GM18858 (cell line): ENCODE data around the gene SERPINB1.
A peak's percentile ranks its signal among the peaks of the same experiment; 100 is the strongest.
"Not testable (repeated sequence)": the region's sequence is repeated elsewhere in the genome, so short reads cannot be mapped to it uniquely, and the experiment has no call there.

Experiments
- ATAC-seq: cut with Tn5 transposase; IDR thresholded peaks from one replicate; pipeline ENCODE4 v1.9.1; 2021; ENCODE audit not compliant: unreplicated experiment

Gene SERPINB1

DNA sequence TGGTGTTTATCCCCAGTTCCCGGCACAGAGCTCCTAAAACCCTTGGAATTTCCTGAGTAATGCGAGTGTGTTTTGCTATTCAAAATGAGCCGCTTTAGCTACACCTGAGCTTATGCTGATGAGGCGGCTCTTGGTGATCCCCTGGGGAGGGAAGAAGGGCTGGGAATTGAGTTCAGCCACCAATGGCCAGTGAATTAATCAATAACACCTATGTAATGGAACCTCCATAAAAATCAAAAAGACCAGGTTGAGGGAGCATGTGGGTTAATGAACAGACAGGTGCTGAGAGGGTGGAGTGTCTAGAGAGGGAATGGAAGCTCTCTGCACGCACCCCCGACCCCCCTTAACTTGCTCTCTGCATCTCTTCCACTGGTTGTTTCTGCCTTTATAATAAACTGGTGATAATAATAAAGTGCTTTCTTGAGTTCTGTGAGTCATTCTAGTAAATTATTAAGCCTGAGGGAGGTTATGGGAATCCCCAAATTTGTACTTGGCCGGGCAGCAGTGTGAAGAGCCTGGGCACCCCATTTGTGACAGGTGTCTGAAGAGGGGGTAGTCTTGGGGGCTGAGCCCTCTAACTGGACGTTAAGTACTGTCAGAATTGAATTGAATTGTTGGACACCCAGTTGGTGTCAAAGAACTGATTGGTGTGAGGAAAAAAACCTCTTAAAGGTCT lies 24.6 kb upstream of the SERPINB1 start:
- no peak for ATAC-seq

DNA sequence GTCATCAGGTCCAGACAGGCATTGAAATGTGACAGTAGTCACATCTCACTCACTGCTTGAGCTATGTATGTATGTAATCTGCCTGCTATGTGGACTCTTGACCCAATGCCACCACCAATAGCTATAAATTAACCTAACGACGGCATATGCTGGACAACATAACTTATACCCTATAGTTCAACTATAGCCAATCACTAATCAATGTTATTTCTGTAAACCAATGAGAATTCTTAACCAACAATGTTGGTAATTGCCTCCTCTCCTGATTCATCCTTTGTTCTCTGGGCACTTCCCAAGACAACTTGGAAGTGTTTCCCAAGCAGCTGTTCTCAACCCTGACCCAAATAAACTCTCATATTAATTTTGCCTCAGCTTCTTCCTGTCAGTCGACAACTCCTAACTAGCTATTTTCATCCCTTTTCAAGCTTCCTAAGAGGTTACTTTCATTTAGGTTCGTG lies 24.1 kb upstream of the SERPINB1 start:
- ATAC-seq = no peak

DNA sequence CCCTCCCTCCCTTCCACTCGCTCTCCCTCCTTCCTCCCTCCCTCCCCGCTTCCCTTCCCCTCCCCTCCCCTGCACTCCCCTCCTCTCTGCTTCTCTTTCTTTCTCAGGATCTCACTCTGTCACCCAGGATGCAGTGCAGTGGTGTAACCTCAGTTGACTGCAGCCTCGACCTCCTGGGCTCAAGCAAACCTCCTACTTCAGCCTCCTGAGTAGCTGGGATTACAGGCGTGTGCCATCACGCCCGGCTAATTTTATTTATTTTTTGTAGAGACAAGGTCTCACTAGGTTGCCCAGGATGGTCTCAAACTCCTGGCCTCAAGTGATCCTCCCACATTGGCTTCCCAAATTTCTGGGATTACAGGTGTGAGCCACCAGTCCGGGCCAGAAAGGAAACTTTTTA lies 23.6 kb upstream of the SERPINB1 start:
- no peak for ATAC-seq

DNA sequence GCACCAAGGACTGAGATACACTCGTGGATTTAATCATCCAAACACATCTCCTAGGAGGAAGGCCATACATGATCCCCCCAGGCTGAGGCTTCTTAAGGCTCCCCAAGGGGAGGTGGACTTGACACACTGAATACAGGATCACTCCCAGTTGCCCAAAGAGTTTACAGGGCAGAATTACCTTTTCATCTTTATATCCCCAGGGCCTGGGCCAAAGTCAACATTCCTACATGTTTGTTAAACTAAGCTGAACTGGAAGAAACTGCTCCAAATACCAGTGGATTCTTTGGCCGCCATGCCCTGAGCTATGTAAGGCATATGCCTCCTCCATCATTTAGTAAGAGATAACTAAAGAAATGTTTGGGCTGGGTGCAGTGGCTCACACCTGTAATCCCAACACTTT lies 22.2 kb upstream of the SERPINB1 start:
- ATAC-seq = no peak

DNA sequence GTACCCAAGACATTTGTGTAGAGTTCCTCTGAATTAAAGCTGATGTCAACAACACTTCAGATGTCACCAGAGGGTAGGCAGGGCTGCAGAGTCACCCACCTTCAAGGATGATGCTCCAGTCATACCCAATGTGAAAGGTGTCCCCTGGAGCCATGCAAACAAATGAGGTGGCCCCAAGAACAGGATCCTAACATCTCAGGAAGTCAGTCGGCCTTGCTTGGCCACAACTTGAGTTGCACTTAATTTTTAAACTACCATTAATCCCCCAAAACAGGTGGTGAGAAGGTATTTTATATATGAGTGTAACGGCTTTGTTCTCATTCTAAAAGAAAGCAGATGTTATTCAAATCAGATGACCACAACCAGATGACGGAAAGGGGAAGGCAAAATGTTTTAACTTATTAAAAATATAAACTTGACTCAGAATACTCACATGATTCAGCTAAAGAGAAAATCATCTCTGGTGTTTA lies 21.1 kb upstream of the SERPINB1 start:
- peak; percentile 40 for ATAC-seq

DNA sequence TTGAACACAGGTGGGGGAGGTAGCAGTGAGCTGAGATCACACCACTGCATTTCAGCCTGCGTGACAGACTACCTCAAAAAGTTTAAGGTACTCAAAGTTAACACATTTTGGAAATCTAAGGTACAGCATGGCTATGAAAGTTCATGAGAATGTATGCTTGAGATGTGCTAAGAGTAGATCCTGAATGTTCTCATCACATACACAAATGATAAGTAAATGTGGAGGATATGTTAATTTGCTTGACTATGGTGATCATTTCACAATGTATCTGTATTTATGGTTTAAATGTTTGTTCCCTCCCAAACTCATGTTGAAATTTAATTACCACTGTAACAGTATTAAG lies 20.1 kb upstream of the SERPINB1 start:
- ATAC-seq = no peak

DNA sequence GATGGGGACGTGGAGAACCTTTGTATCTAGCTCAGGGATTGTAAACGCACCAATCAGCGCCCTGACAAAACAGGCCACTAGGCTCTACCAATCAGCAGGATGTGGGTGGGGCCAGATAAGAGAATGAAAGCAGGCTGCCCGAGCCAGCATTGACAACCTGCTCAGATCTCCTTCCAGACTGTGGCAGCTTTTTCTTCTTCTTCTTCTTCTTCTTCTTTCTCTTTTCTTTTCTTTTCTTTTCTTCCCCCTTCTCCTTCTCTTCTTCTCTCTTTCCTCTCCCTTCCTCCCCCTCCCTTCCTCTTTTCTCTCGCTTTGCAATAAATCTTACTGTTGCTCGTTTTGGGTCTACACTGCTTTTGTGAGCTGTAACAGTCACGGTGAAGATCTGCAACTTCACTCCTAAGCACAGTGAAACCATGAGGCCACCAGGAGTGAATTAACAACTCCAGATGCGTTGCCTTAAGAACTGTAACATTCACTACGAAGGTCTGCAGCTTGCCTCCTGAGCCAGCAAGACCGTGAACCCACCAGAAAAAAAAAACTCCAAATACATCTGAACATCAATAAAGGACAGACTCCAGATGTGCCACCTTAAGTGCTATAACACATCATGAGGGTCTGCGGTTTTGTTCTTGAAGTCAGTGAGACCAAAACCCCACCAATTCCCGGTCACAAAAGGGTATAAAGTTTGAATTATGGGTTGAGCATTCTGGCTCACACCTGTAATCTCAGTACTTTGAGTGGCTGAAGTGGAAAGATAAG lies 19.6 kb upstream of the SERPINB1 start:
- ATAC-seq = no peak

DNA sequence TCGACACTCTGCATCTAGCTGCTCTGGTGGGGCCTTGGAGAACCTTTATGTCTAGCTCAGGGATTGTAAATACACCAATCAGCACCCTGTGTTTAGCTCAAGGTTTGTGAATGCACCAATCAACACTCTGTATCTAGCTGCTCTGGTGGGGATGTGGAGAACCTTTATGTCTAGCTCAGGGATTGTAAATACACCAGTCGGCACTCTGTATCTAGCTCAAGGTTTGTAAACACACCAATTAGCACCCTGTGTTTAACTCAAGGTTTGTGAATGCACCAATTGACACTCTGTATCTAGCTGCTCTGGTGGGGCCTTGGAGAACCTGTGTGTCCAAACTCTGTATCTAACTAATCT lies 19.0 kb upstream of the SERPINB1 start:
- not testable (repeated sequence) for ATAC-seq

DNA sequence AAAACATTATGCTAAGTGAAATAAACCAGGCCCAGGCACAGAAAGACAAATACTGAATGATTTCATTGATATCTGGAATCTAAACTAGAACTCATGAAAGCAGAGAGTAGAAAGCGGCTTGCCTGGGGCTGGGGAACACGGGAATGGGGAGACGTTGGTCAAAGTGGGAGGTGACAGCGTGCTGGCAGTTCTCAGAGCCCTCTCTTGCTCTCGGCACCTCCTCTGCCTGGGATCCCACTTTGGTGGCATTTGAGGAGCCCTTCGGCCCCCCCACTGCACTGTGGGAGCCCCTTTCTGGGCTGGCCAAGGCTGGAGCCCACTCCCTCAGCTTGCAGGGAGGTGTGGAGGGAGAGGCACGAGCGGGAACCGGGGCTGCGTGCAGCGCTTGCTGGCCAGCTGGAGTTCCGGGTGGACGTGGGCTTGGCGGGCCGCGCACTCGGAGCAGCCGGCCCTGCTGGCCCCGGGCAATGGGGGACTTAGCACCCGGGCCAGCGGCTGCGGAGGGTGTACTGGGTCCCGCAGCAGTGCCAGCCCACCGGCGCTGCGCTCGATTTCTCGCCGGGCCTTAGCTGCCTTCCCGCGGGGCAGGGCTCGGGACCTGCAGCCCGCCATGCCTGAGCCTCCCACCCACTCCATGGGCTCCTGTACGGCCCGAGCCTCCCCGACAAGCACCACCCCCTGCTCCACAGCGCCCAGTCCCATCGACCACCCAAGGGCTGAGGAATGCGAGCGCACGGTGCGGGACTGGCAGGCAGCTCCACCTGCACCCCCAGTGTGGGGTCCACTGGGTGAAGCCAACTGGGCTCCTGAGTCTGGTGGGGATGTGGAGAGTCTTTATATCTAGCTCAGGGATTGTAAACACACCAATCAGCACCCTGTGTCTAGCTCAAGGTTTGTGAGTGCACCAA lies 18.4 kb upstream of the SERPINB1 start:
- not testable (repeated sequence) for ATAC-seq

DNA sequence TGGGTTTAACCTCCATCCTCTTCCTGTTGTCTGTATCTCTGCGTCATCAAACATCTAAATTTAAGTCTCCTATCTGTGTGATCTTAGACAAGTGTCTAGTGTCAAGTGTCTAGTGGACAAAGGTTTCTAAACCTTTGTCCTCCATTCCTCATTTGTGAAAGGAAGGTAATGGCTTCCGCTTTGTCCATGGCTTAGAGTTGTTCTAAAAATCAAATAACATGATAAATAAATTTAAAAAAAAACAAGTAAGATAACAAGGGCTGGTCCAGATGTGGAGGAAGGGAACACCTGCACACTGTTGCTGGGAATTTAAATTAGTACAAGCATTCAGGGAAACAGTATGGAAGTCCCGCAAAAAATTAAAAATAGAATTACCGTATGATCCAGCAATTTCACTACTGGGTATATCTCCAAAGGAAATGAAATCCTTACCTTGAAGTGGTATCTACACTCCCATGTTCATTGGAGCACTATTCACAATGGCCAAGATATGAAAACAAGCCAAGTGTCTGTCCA lies 17.6 kb upstream of the SERPINB1 start:
- no peak for ATAC-seq

DNA sequence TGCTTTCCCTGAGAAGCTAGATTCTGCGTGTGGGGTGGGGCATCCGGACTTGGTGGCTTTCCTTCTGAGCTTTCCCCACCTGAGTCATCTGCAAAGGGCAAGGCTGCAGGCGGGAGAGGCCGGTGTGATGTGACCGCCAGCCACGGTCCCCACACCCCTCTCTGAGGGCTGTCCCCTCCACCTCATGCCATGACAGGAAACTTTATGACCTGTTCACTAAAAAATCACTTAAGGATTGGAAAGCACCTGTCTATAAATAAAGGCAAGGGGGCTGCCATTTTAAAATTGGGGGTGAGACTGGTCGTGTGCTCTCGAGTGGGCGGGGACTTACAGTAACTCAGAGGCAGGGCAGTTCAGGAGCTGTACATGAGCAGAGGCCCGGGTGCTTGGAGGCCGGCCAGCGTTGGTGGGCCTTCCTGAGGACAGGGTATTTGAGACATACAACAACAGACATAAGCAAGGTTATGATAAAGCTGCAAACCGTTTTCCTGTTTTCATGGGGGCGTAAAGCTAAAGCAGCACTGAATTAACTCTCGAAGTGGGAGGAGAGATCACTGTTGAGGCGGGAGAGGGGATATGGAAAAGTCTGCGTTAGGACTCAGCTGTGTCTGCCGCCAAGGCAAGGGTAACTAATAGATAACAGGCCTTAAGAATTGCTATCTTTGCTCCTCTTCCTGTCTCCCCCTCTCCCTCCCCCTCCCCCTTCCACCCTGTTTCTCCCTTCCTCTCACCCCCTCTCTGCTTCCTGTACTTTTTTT lies 16.1 kb upstream of the SERPINB1 start:
- peak; percentile 37 for ATAC-seq

DNA sequence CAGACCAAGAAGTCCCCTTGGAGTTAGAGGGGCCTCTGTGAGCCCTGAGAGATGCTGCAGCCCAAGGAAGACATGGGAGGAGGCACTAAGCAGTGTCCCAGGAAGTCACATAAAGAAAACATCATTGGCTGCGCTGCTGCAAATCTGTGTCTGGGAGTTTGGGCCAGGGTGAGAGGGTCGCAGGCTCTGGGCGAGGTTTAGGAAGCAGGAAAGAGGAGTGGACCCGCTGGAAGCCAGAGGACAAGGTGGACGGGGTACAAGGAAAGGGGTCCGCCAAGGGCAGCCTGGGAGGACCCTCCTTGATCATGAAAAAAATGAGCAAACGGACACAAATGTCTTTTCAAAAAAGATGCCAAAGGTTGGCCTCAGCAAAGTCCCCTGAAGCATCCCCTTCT lies 15.5 kb upstream of the SERPINB1 start:
- ATAC-seq = no peak

DNA sequence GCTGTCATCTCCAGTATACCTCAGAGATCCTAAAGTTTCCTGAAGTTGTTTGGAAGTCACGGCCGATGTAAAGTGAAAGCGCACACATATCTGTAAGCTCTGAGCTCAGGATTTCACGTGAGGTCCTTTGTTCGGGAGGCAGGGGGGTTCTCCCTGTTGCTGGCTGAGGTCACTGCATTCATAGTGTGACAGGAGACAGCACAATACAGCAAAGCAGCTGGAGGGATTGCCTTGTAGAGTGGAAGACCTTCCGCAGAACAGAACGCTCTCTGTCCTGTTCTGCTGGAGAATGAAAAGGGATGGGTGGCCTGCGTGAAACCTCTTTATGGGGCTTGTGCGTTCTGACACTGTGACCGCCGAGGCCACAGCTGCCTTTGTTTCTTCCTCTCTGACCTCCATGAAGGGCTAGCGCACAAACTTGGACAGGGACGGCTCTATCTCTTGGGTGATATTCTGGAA lies 13.4 kb upstream of the SERPINB1 start:
- ATAC-seq = no peak

DNA sequence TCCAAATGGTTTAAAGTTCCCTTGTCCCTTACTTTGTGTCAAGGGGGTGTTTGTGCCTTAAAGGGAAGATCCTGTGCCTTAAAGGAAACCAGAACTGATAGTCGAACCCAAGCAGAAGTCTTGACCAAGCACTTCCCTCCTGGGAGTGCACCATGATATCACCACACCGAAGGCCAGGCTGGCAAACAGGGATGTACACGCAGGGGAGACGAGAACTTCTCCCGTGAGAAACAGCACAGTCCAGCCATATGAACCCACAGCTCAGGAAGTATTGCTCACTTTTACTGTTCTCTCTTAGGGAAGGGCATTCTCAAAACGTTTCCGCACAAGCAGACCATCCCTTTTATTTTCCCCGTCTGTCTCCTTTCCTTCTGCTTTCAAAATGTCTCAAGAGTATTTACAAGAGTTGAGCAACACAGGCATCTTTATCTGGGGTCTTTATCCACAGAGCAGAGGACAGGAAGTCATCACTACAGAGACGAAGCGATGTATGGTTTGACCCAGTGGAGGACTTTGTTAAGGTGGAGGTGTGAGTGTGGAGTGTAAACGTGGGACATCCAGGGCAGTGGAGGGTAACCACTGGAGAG lies 12.8 kb upstream of the SERPINB1 start:
- ATAC-seq = no peak

DNA sequence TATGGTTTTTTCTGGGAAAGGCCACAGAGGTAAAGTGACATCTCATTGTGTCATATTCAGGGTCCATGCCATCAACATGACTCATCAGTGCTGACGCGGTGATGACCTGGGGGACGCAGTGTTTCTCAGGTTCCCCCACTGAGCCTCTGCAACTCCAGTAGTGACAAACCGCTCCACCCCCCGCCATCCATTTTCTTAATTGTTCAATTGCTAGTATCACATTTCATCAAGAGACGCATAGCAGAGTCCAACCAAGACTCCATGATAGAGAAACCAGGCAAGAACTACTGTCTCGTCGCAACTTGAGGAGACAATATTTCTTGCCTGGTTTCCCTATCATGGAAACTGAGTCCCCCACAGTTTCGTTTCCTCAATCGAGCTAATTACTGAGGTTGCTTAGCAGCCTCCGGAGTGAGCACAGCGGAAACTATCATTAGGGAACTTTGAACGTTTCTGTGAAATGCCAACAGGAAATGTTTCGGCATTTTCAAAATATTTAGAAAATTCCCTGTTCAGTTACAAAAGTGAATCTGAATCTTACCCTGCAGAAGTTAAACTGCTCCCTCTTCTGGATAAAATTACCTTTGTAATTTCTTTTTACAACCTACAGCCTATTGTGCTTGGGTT lies 12.2 kb upstream of the SERPINB1 start:
- ATAC-seq = no peak

DNA sequence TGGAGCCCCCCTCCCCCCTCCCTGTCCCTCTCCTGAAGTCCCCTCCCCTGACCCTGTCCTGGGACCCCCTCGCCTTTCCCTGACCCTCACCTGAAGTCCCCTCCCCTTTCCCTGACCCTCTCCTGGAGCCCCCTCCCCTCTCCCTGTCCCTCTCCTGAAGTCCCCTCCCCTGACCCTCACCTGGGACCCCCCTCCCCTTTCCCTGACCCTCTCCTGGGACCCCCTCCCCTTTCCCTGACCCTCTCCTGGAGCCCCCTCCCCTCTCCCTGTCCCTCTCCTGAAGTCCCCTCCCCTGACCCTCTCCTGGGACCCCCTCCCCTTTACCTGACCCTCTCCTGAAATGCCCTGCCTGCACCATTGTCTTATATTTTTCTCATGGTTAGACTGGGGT lies 11.7 kb upstream of the SERPINB1 start:
- ATAC-seq = not testable (repeated sequence)

DNA sequence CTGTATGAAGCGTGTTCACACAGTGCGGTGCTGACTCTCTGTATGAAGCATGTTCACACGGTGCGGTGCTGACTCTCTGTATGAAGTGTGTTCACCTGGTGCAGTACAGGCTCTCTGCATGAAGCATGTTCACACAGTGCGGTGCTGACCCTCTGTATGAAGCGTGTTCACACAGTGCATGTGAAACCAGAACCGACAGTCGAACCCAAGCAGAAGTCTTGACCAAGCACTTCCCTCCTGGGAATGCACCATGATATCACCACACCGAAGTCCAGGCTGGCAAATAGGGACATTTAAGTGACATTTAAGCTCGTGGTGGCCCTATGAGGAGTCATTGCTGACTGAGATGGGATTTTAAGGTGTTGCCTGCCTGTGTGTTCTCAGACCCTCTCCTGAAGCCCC lies 11.3 kb upstream of the SERPINB1 start:
- ATAC-seq = no peak

DNA sequence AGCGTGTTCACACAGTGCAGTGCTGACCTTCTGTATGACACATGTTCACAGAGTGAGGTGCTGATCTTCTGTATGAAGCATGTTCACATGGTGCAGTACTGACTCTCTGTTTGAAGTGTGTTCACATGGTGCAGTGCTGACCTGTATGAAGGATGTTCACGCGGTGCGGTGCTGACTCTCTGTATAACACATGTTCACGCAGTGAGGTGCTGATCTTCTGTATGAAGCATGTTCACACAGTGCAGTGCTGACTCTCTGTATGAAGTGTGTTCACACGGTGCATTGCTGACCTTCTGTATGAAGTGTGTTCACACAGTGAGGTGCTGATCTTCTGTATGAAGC lies 10.8 kb upstream of the SERPINB1 start:
- no peak for ATAC-seq

DNA sequence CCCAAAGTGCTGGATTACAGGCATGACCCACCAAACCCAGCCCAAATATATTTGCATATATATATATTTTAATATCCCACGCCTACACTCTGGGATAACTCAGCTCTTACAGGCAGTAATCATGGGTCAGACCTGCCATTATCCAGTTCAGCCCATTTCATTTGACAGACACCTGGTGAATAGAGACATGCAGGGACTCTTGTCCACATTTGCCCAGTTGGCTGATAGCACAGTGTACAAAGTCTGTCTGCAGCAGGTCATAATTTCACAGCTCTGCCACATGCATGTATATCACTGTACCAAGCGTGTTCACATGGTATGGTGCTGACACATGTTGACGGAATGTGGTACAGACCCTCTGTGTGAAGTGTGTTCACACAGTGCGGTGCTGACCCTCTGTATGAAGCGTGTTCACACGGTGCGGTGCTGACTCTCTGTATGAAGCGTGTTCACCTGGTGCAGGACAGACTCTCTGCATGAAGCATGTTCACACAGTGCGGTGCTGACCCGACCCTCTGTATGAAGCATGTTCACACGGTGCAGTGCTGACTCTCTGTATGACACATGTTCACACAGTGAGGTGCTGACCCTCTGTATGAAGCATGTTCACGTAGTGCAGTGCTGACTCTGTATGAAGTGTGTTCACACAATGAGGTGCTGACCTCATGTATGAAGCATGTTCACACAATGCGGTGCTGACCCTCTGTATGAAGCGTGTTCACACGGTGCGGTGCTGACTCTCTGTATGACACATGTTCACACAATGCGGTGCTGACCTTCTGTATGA lies 10.3 kb upstream of the SERPINB1 start:
- ATAC-seq = no peak
